HepG2 (cell line): ENCODE results near the gene PLSCR5. TPM values are rescaled to one million over a fixed set of nuclear protein-coding genes. Genes with fewer than 3 reads are reported as not detected.

Experiments used
- ATAC-seq: fragments of 200-7000 bp; cut with Tn5 transposase; 3 replicates; pipeline ENCODE4 v1.9.1; 2020; ENCODE audit warnings: mild to moderate bottlenecking, moderate library complexity
- BruUV-seq: library from RNA; stranded (reverse); fragments of 400-500 nt; replicated peaks from 2 replicates; lab custom pipeline; 2021; lab: Mats Ljungman, UMichigan
- CTCF ChIA-PET: fragments of 300-600 bp; formaldehyde crosslinking; extraction: SDS; loops from one replicate; lab custom pipeline; 2021; ENCODE audit warnings: low total read pairs, inconsistent platforms, low intra/inter-chr PET ratio; lab: Yijun Ruan, JAX
- POLR2A ChIA-PET: fragments of 350-600 bp; sonication (Branson Sonifier 250); formaldehyde crosslinking; loops from one replicate; lab custom pipeline; 2020; ENCODE audit warnings: antibody characterized with exemption, inconsistent platforms; lab: Yijun Ruan, JAX
- DNase-seq: peaks from one replicate; pipeline ENCODE4 v3.0.0-alpha.2; 2015; ENCODE audit warnings: low spot score
- FAIRE-seq: peaks from 3 replicates; lab custom pipeline; 2011; peaks lifted over from hg19 to GRCh38; lab: Jason Lieb, UNC
- H2AFZ ChIP-seq: one replicate; pipeline ENCODE4 v1.6.1; 2011; ENCODE audit warnings: low read length, inconsistent platforms
- H3K27ac ChIP-seq: fragments of 300-600 bp; 3 replicates; pipeline ENCODE4 v1.8.0; 2011; ENCODE audit warnings: mixed run types, mild to moderate bottlenecking, mixed read lengths, low read length, inconsistent platforms; ENCODE audit not compliant: insufficient read depth; ENCODE audit errors: extremely low read length
- H3K27me3 ChIP-seq, 2 experiments: fragments of 200-600 bp in 1 of 2; 2 replicates in 1 of 2; 3 replicates in 1 of 2; pipeline versions ENCODE4 v1.6.0 to v1.8.0; 2011; ENCODE audit warnings: low read length in 2 of 2, mild to moderate bottlenecking in 2 of 2, moderate library complexity in 2 of 2, inconsistent platforms in 1 of 2; ENCODE audit not compliant: insufficient read depth in 2 of 2, control insufficient read depth in 1 of 2
- H3K36me3 ChIP-seq, 2 experiments: fragments of 200-600 bp in 1 of 2; replicated peaks in 1 of 2; 2 replicates in 1 of 2; 3 replicates in 1 of 2; pipeline versions ENCODE4 v1.5.1 to v1.8.0; 2011; ENCODE audit warnings: low read length in 2 of 2, inconsistent platforms in 1 of 2; ENCODE audit not compliant: insufficient read depth in 2 of 2, control insufficient read depth in 1 of 2
- H3K4me1 ChIP-seq: 2 replicates; pipeline ENCODE4 v1.5.1; 2012; ENCODE audit warnings: low read length, inconsistent platforms; ENCODE audit not compliant: insufficient read depth
- H3K4me2 ChIP-seq: 2 replicates; pipeline ENCODE4 v1.6.0; 2011; ENCODE audit warnings: low read depth, low read length, inconsistent platforms
- H3K4me3 ChIP-seq, 3 experiments: fragments of 200-600 bp in 1 of 3; sonication (generic), shearing (Covaris generic) in 1 of 3; replicated peaks in 1 of 3; 2 replicates each; pipeline ENCODE4 v1.5.1; 2011 to 2016; ENCODE audit warnings: low read length in 3 of 3, inconsistent platforms in 2 of 3, low read depth in 2 of 3, mild to moderate bottlenecking in 2 of 3, control low read depth in 1 of 3, mixed read lengths in 1 of 3; ENCODE audit not compliant: insufficient read depth in 1 of 3
- H3K79me2 ChIP-seq: one replicate; pipeline ENCODE4 v1.6.1; 2011; ENCODE audit warnings: low read length, inconsistent platforms; ENCODE audit not compliant: insufficient read depth
- H3K9ac ChIP-seq: 2 replicates; pipeline ENCODE4 v1.6.0; 2011; ENCODE audit warnings: mild to moderate bottlenecking, low read depth, low read length, inconsistent platforms; ENCODE audit not compliant: insufficient read depth
- H3K9me3 ChIP-seq: 2 replicates; pipeline ENCODE4 v1.5.1; 2012; ENCODE audit warnings: mild to moderate bottlenecking, low read length
- H4K20me1 ChIP-seq: 2 replicates; pipeline ENCODE4 v1.6.0; 2011; ENCODE audit warnings: inconsistent platforms, mild to moderate bottlenecking, low read length, moderate library complexity; ENCODE audit not compliant: insufficient read depth
- ISL2 ChIP-seq: sonication (generic); formaldehyde crosslinking; IDR thresholded peaks from 2 replicates; pipeline ENCODE4 v1.5.0; 2020; ENCODE audit warnings: missing genetic modification reagents
- REL ChIP-seq: sonication (generic); formaldehyde crosslinking; conservative IDR thresholded peaks from 2 replicates; pipeline ENCODE4 v1.8.0; 2022; ENCODE audit warnings: mild to moderate bottlenecking, missing genetic modification reagents, moderate library complexity
- ZNF292 ChIP-seq: sonication (generic); formaldehyde crosslinking; IDR thresholded peaks from 2 replicates; pipeline ENCODE4 v1.8.1; 2022; ENCODE audit warnings: mild to moderate bottlenecking, low read depth, missing genetic modification reagents, borderline replicate concordance
- ZNF337 ChIP-seq: sonication (generic); formaldehyde crosslinking; IDR thresholded peaks from 2 replicates; pipeline ENCODE4 v1.5.1; 2020; ENCODE audit warnings: missing genetic modification reagents, low read depth, mild to moderate bottlenecking, borderline replicate concordance
- ZNF441 ChIP-seq: sonication (generic); formaldehyde crosslinking; IDR thresholded peaks from 2 replicates; pipeline ENCODE4 v1.7.0; 2021; ENCODE audit warnings: missing genetic modification reagents, borderline replicate concordance
- ZNF549 ChIP-seq: sonication (generic); formaldehyde crosslinking; IDR thresholded peaks from 2 replicates; pipeline ENCODE4 v1.5.0; 2020; ENCODE audit warnings: missing genetic modification reagents
- ZNF678 ChIP-seq: sonication (generic); formaldehyde crosslinking; IDR thresholded peaks from 2 replicates; pipeline ENCODE4 v1.4.0; 2020; ENCODE audit warnings: mild to moderate bottlenecking, missing genetic modification reagents
- in situ Hi-C: cut with HindIII; loops from 2 replicates; pipeline ENCODE4 v1.10.0; 2017; ENCODE audit warnings: low pct_unique_long_range_greater_than_20kb; ENCODE audit not compliant: extremely low pct_ligation_motif_present
- intact Hi-C: fragments of 100-400 bp; cut with micrococcal nuclease; formaldehyde crosslinking; loops from one replicate; pipeline ENCODE4 v1.10.0; 2022; ENCODE audit not compliant: unreplicated experiment
- polyA plus RNA-seq, 8 experiments: library from polyadenylated mRNA; depleted of rRNA in 3 of 8; stranded (reverse) in 7 of 8; unstranded in 1 of 8; fragments of >200 nt; fragmentation: Illumina TruSeq in 4 of 8; extraction: Trizol in 4 of 8; gene quantifications; 2 replicates each; pipeline versions ENCODE4 v1.2.1 to v1.2.3, GENCODE V29; 2011 to 2016; ENCODE audit warnings: low read depth in 4 of 8, missing spikeins in 1 of 8, mixed read lengths in 1 of 8; ENCODE audit not compliant: insufficient read depth in 1 of 8
- total RNA-seq, 5 experiments: library from RNA; depleted of rRNA; stranded (reverse); fragments of >200 nt; fragmentation: Illumina TruSeq; extraction: Trizol; gene quantifications; 2 replicates each; pipeline ENCODE4 v1.2.3, GENCODE V29; 2016; ENCODE audit warnings: low read depth in 1 of 5
- TF ChIP-seq, protein P1 (sequence below): sonication (generic); formaldehyde crosslinking; IDR thresholded peaks from 2 replicates; pipeline ENCODE4 v1.8.0; 2022; ENCODE audit warnings: missing genetic modification reagents, mild to moderate bottlenecking, borderline replicate concordance
- TF ChIP-seq, protein P2 (sequence below): sonication (generic); formaldehyde crosslinking; IDR thresholded peaks from 2 replicates; pipeline ENCODE4 v1.4.0; 2020; ENCODE audit warnings: missing genetic modification reagents
- TF ChIP-seq, protein P3 (sequence below): sonication (generic); formaldehyde crosslinking; IDR thresholded peaks from 2 replicates; pipeline ENCODE4 v1.4.0; 2020; ENCODE audit warnings: mild to moderate bottlenecking, missing genetic modification reagents

The PLSCR5 gene
- total and polyA plus RNA-seq, 2 of the 13 experiments (the other 11 are each of a cell fraction or from before 2014, with no cell fraction given), result 0.50 TPM; not detected in 1

DNA sequence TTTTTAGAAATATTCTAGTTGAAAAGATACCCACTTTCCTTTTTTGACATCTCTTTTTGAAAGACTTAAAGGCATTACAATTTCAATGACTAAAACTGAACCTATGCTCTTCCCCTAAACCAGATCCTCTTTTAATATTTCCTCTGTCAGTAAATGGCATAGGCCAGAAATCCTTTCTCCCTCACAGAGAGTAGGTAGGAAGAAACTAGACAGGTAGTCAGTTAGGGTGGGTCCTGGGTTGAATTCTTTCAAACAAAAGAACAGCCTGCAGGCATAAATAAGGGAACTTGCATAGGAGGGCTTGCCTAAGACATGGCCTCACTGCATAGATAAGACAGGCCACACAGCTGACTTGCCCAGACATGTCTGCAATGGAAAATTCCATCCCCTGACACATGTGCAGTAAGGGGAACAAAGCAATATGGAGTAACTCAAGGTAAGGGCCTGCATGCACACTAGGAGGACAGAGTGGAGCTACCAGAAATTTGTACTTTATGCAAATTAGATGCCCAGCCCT lies 23.1 kb downstream of the PLSCR5 start:
- Histone ChIP-seq H4K20me1 (no peaks in the 10 kb centered on the region), H3K4me2 (no peak overlapping the region), H3K36me3 (no peaks in the 10 kb centered on the region), H3K9me3 (peaks cover 17% of the 10 kb centered on the region), H3K27ac (peak overlapping the region; percentile 67), H2AFZ (no peak overlapping the region), H3K79me2 (no peaks in the 10 kb centered on the region), H3K27me3 (no peaks in the 10 kb centered on the region), H3K4me3 (no peak overlapping the region), H3K4me1 (peaks cover 42% of the 10 kb centered on the region), H3K9ac (no peak overlapping the region)
- POLR2A ChIA-PET, result interaction anchor here (1.2 to 2.5 kb wide), 4 partner anchors 38 to 421 kb away, joined by 9 to 14 read pairs (median 10); partner anchors contain the start of genes PLOD2 and PLSCR1
- CTCF ChIA-PET, result no interaction called here
- intact Hi-C loops, result loop anchor here (2.0 to 5.0 kb wide), 2 partner anchors 40 to 57 kb away; partner anchors contain the start of gene PLSCR1
- peak; percentile 45 for DNase-seq
- no peak for FAIRE-seq
- in situ Hi-C loops, result no loop called here
- BruUV-seq, result no TSS peak
- ATAC-seq, result no peak
- TF ChIP-seq ZNF337 (CRISPR knock-in tag) (no peak), ZNF441 (CRISPR knock-in tag) (no peak), ZNF549 (CRISPR knock-in tag) (no peak), ZNF292 (no peak), REL (CRISPR knock-in tag) (no peak), ISL2 (no peak), ZNF678 (CRISPR knock-in tag) (no peak)
- TF ChIP-seq, protein P1, sequence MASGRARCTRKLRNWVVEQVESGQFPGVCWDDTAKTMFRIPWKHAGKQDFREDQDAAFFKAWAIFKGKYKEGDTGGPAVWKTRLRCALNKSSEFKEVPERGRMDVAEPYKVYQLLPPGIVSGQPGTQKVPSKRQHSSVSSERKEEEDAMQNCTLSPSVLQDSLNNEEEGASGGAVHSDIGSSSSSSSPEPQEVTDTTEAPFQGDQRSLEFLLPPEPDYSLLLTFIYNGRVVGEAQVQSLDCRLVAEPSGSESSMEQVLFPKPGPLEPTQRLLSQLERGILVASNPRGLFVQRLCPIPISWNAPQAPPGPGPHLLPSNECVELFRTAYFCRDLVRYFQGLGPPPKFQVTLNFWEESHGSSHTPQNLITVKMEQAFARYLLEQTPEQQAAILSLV (CRISPR knock-in tag), result no peak
- TF ChIP-seq, protein P2, sequence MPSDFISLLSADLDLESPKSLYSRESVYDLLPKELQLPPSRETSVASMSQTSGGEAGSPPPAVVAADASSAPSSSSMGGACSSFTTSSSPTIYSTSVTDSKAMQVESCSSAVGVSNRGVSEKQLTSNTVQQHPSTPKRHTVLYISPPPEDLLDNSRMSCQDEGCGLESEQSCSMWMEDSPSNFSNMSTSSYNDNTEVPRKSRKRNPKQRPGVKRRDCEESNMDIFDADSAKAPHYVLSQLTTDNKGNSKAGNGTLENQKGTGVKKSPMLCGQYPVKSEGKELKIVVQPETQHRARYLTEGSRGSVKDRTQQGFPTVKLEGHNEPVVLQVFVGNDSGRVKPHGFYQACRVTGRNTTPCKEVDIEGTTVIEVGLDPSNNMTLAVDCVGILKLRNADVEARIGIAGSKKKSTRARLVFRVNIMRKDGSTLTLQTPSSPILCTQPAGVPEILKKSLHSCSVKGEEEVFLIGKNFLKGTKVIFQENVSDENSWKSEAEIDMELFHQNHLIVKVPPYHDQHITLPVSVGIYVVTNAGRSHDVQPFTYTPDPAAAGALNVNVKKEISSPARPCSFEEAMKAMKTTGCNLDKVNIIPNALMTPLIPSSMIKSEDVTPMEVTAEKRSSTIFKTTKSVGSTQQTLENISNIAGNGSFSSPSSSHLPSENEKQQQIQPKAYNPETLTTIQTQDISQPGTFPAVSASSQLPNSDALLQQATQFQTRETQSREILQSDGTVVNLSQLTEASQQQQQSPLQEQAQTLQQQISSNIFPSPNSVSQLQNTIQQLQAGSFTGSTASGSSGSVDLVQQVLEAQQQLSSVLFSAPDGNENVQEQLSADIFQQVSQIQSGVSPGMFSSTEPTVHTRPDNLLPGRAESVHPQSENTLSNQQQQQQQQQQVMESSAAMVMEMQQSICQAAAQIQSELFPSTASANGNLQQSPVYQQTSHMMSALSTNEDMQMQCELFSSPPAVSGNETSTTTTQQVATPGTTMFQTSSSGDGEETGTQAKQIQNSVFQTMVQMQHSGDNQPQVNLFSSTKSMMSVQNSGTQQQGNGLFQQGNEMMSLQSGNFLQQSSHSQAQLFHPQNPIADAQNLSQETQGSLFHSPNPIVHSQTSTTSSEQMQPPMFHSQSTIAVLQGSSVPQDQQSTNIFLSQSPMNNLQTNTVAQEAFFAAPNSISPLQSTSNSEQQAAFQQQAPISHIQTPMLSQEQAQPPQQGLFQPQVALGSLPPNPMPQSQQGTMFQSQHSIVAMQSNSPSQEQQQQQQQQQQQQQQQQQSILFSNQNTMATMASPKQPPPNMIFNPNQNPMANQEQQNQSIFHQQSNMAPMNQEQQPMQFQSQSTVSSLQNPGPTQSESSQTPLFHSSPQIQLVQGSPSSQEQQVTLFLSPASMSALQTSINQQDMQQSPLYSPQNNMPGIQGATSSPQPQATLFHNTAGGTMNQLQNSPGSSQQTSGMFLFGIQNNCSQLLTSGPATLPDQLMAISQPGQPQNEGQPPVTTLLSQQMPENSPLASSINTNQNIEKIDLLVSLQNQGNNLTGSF (CRISPR knock-in tag), result no peak
- TF ChIP-seq, protein P3, sequence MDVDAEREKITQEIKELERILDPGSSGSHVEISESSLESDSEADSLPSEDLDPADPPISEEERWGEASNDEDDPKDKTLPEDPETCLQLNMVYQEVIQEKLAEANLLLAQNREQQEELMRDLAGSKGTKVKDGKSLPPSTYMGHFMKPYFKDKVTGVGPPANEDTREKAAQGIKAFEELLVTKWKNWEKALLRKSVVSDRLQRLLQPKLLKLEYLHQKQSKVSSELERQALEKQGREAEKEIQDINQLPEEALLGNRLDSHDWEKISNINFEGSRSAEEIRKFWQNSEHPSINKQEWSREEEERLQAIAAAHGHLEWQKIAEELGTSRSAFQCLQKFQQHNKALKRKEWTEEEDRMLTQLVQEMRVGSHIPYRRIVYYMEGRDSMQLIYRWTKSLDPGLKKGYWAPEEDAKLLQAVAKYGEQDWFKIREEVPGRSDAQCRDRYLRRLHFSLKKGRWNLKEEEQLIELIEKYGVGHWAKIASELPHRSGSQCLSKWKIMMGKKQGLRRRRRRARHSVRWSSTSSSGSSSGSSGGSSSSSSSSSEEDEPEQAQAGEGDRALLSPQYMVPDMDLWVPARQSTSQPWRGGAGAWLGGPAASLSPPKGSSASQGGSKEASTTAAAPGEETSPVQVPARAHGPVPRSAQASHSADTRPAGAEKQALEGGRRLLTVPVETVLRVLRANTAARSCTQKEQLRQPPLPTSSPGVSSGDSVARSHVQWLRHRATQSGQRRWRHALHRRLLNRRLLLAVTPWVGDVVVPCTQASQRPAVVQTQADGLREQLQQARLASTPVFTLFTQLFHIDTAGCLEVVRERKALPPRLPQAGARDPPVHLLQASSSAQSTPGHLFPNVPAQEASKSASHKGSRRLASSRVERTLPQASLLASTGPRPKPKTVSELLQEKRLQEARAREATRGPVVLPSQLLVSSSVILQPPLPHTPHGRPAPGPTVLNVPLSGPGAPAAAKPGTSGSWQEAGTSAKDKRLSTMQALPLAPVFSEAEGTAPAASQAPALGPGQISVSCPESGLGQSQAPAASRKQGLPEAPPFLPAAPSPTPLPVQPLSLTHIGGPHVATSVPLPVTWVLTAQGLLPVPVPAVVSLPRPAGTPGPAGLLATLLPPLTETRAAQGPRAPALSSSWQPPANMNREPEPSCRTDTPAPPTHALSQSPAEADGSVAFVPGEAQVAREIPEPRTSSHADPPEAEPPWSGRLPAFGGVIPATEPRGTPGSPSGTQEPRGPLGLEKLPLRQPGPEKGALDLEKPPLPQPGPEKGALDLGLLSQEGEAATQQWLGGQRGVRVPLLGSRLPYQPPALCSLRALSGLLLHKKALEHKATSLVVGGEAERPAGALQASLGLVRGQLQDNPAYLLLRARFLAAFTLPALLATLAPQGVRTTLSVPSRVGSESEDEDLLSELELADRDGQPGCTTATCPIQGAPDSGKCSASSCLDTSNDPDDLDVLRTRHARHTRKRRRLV (CRISPR knock-in tag), result no peak
